Adipocyte (in vitro differentiated cells): ENCODE results near the gene PABPN1L.

Experiments used
- DNase-seq: peaks from one replicate; pipeline ENCODE4 v3.0.0-alpha.2; 2015; ENCODE audit warnings: low read depth
- H3K27me3 ChIP-seq: replicated peaks from 2 replicates; pipeline ENCODE4 v1.7.0; 2013; ENCODE audit warnings: mild to moderate bottlenecking, low read length, moderate library complexity; ENCODE audit not compliant: control insufficient read depth, insufficient read depth
- H3K36me3 ChIP-seq: 2 replicates; pipeline ENCODE4 v1.7.0; 2013; ENCODE audit warnings: low read length, mild to moderate bottlenecking, moderate library complexity; ENCODE audit not compliant: control insufficient read depth, insufficient read depth, severe bottlenecking
- H3K4me1 ChIP-seq: 2 replicates; pipeline ENCODE4 v1.7.0; 2013; ENCODE audit warnings: mild to moderate bottlenecking, low read length, moderate library complexity; ENCODE audit not compliant: control insufficient read depth, insufficient read depth
- H3K4me3 ChIP-seq: 2 replicates; pipeline ENCODE4 v1.7.0; 2013; ENCODE audit warnings: mild to moderate bottlenecking, low read length, moderate library complexity
- H3K9ac ChIP-seq: 2 replicates; pipeline ENCODE4 v1.7.0; 2013; ENCODE audit warnings: mild to moderate bottlenecking, low read length, moderate library complexity
- H3K9me3 ChIP-seq: 2 replicates; pipeline ENCODE4 v1.7.0; 2013; ENCODE audit warnings: mild to moderate bottlenecking, low read length, moderate library complexity; ENCODE audit not compliant: control insufficient read depth

The PABPN1L gene, protein sequence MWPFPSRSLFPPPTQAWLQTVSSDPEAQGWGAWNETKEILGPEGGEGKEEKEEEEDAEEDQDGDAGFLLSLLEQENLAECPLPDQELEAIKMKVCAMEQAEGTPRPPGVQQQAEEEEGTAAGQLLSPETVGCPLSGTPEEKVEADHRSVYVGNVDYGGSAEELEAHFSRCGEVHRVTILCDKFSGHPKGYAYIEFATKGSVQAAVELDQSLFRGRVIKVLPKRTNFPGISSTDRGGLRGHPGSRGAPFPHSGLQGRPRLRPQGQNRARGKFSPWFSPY

DNA sequence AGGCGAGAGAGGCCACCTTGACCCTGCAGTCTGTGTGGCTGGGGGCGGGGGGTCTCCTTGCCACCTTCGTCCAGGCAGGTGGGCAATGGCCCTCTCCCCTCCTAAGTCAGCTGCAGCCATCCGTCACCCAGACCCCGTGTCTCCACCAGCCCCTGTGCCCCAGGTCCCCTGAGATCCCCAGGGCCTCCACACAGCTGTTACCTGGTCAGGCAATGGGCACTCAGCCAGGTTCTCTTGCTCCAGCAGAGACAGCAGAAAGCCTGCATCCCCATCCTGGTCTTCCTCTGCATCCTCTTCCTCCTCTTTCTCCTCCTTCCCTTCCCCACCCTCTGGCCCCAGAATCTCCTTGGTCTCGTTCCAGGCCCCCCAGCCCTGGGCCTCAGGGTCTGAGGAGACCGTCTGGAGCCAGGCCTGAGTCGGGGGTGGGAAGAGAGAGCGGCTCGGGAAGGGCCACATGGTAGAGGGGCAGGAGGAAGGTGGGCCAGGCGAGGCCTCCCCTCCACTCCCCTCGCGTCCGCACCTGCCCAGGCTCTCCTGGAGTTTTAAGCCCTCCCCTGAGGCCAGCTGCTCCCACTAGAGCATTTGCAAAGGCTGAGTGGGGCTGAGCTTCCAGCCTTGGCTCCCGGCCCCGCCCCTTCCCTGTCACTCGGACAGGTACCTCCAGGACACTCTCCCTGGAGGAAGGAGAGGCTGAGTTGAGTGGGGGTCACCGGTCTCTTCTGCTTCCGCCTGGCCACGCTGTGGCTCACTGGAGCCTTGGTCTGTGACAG lies at the start of gene PABPN1L:
PABPN1L (minus strand) TSS at position 510 of the 770 bp plus-strand sequence; CDS start at position 456, 54 bp downstream.
- DNase-seq: no peak
- no peak within 1 kb of the TSS for H3K4me3 ChIP-seq
- H3K4me1 ChIP-seq: no peaks in the 10 kb centered on the region
- no peak within 1 kb of the TSS for H3K9ac ChIP-seq
- H3K9me3 ChIP-seq: no peaks in the 10 kb centered on the region
- H3K27me3 ChIP-seq: peaks cover 33% of the 10 kb centered on the region
- peaks cover 10% of the 10 kb centered on the region for H3K36me3 ChIP-seq

DNA sequence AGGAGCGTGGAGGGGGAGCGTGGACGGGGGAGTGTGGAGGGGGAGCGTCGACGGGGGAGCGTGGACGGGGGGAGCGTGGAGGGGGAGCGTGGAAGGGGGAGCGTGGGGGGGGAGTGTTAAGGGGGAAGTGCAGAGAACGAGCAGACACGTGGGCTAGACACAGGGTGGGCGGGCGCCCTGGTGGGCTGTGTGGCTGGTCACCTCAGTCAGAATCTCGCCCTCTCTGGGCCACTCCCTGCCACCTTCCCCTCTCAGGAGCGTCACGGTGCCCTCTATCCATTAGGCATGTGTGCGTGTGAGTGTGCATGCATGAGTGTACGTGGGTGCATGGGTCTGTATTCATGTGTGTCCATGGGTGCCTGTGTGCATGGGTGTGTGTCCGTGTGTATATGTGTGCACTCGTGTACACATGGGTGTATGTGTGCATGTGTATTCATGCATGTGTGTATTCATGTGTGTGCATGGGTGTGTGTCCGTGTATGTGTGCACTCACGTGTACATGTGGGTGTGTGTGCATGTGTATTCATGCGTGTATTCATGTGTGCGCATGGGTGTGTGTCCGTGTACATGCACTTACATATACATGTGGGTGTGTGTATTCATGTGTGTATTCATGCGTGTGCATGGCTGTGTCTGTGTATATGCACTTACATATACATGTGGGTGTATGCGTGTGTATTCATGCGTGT lies 49.3 kb upstream of the PABPN1L start:
- Histone ChIP-seq H3K4me1 (peaks cover 7% of the 10 kb centered on the region), H3K9ac (no peak overlapping the region), H3K9me3 (peaks cover 4% of the 10 kb centered on the region), H3K36me3 (no peaks in the 10 kb centered on the region), H3K27me3 (peaks cover 42% of the 10 kb centered on the region), H3K4me3 (no peak overlapping the region)
- DNase-seq: no peak

- Histone ChIP-seq H3K27me3 (peaks cover 46% of the 10 kb centered on the region), H3K4me1 (peaks cover 7% of the 10 kb centered on the region), H3K9me3 (peaks cover 4% of the 10 kb centered on the region), H3K36me3 (no peaks in the 10 kb centered on the region), H3K9ac (no peak overlapping the region), H3K4me3 (no peak overlapping the region)
- peak; percentile 90 for DNase-seq
Measured at GRCh38 chr16:88914750-88915368, 48.4 kb upstream of the PABPN1L start.

DNA sequence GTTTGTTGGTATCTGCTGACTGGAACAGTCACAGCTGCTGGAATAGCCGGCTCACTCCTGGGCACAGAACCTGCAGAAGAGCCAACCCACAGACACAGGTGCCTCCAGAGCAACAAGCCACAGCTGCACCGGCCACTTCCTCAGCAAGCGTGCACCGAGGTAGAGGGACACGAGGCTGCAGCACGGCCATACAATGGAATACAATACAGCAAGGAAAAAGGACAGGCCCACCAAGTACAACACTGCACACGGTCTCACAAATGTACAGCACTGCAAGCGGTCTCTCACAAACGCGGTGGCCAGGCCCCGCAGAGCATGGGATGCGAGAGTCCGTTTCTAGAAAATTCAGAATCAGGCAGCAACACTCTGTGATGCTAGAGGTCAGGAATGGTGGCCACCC lies 47.4 kb upstream of the PABPN1L start:
- no peaks in the 10 kb centered on the region for H3K36me3 ChIP-seq
- H3K4me1 ChIP-seq: peaks cover 7% of the 10 kb centered on the region
- peaks cover 4% of the 10 kb centered on the region for H3K9me3 ChIP-seq
- peaks cover 46% of the 10 kb centered on the region for H3K27me3 ChIP-seq
- no peak overlapping the region for H3K9ac ChIP-seq
- no peak overlapping the region for H3K4me3 ChIP-seq
- no peak for DNase-seq

- Histone ChIP-seq H3K27me3 (peaks cover 45% of the 10 kb centered on the region), H3K4me1 (peaks cover 7% of the 10 kb centered on the region), H3K4me3 (no peak overlapping the region), H3K36me3 (no peaks in the 10 kb centered on the region), H3K9ac (no peak overlapping the region), H3K9me3 (peaks cover 4% of the 10 kb centered on the region)
- no peak for DNase-seq
Measured at GRCh38 chr16:88913001-88913612, 46.6 kb upstream of the PABPN1L start.

- no peaks in the 10 kb centered on the region for H3K36me3 ChIP-seq
- no peak overlapping the region for H3K4me3 ChIP-seq
- H3K4me1 ChIP-seq: peaks cover 7% of the 10 kb centered on the region
- peaks cover 41% of the 10 kb centered on the region for H3K27me3 ChIP-seq
- no peak overlapping the region for H3K9ac ChIP-seq
- peaks cover 4% of the 10 kb centered on the region for H3K9me3 ChIP-seq
- DNase-seq: no peak
Measured at GRCh38 chr16:88912556-88912955, 46.1 kb upstream of the PABPN1L start.

DNA sequence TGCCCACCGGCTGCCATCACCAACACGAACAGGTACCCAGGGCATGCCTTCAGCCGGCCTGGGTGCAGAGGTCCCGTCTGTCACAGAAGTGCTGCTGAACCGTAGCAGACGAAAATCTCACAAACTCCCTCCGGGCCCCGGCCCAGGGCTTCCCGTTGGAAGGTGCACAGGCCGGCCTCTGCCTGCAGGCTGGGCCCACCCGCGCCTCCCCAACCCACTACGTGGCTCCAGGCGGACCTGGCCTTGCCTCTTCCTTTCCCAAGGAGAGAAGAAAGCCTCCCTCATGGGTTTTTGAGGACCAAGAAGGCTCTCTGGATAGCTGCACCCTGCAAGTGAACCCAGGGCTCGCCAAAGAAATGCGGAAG lies 45.5 kb upstream of the PABPN1L start:
- Histone ChIP-seq H3K36me3 (no peaks in the 10 kb centered on the region), H3K9me3 (peaks cover 4% of the 10 kb centered on the region), H3K27me3 (peaks cover 44% of the 10 kb centered on the region), H3K4me3 (no peak overlapping the region), H3K4me1 (peaks cover 7% of the 10 kb centered on the region), H3K9ac (no peak overlapping the region)
- no peak for DNase-seq

GRCh38 chr16:88911136-88911945 lies 44.9 kb upstream of the PABPN1L start:
- Histone ChIP-seq H3K4me1 (peaks cover 7% of the 10 kb centered on the region), H3K4me3 (no peak overlapping the region), H3K36me3 (no peaks in the 10 kb centered on the region), H3K9ac (no peak overlapping the region), H3K27me3 (peaks cover 44% of the 10 kb centered on the region), H3K9me3 (peaks cover 4% of the 10 kb centered on the region)
- DNase-seq: no peak

GRCh38 chr16:88910284-88911135 lies 44.0 kb upstream of the PABPN1L start:
- peaks cover 7% of the 10 kb centered on the region for H3K4me1 ChIP-seq
- no peak overlapping the region for H3K4me3 ChIP-seq
- H3K27me3 ChIP-seq: peaks cover 38% of the 10 kb centered on the region
- no peak for DNase-seq
- H3K9ac ChIP-seq: no peak overlapping the region
- peaks cover 4% of the 10 kb centered on the region for H3K9me3 ChIP-seq
- no peaks in the 10 kb centered on the region for H3K36me3 ChIP-seq
